HEK293 (cell line): ENCODE data around the gene RPL10.

ENCODE experiments used
- GFI1B ChIP-seq: fragments of 450-650 bp; formaldehyde crosslinking; IDR thresholded peaks from 2 replicates; pipeline ENCODE4 v1.5.1; 2016; ENCODE audit warnings: missing biosample characterization, missing genetic modification characterization
- KLF9 ChIP-seq: fragments of 450-650 bp; formaldehyde crosslinking; IDR thresholded peaks from 2 replicates; pipeline ENCODE4 v1.5.1; 2016; ENCODE audit warnings: missing biosample characterization, missing genetic modification characterization, low read depth
- ZBTB1 ChIP-seq: fragments of 450-650 bp; formaldehyde crosslinking; IDR thresholded peaks from 2 replicates; pipeline ENCODE4 v1.5.1; 2016; ENCODE audit warnings: missing biosample characterization, missing genetic modification characterization
- ZNF146 ChIP-seq: fragments of 450-650 bp; formaldehyde crosslinking; IDR thresholded peaks from 2 replicates; pipeline ENCODE4 v1.5.1; 2016; ENCODE audit warnings: missing biosample characterization, missing genetic modification characterization
- ZNF175 ChIP-seq: fragments of 450-650 bp; formaldehyde crosslinking; IDR thresholded peaks from 2 replicates; pipeline ENCODE4 v1.5.1; 2016; ENCODE audit warnings: missing biosample characterization, missing genetic modification characterization
- ZNF18 ChIP-seq: fragments of 450-650 bp; formaldehyde crosslinking; IDR thresholded peaks from 2 replicates; pipeline ENCODE4 v1.5.1; 2016; ENCODE audit warnings: missing biosample characterization, missing genetic modification characterization
- ZNF211 ChIP-seq: fragments of 450-650 bp; formaldehyde crosslinking; IDR thresholded peaks from 2 replicates; pipeline ENCODE4 v1.5.1; 2016; ENCODE audit warnings: low read depth, missing biosample characterization, missing genetic modification characterization
- ZNF391 ChIP-seq: fragments of 450-650 bp; formaldehyde crosslinking; IDR thresholded peaks from 2 replicates; pipeline ENCODE4 v1.5.1; 2016; ENCODE audit warnings: low read depth, missing biosample characterization, missing genetic modification characterization, borderline replicate concordance
- ZNF398 ChIP-seq: fragments of 450-650 bp; formaldehyde crosslinking; IDR thresholded peaks from 2 replicates; pipeline ENCODE4 v1.5.1; 2017; ENCODE audit warnings: missing biosample characterization, missing genetic modification characterization
- ZNF423 ChIP-seq: fragments of 450-650 bp; formaldehyde crosslinking; IDR thresholded peaks from 2 replicates; pipeline ENCODE4 v1.5.1; 2016; ENCODE audit warnings: missing biosample characterization, missing genetic modification characterization
- ZNF426 ChIP-seq: fragments of 450-650 bp; formaldehyde crosslinking; IDR thresholded peaks from 2 replicates; pipeline ENCODE4 v1.5.1; 2017; ENCODE audit warnings: missing biosample characterization, missing genetic modification characterization, mild to moderate bottlenecking, inconsistent platforms, moderate library complexity
- ZNF473 ChIP-seq: fragments of 450-650 bp; formaldehyde crosslinking; IDR thresholded peaks from 2 replicates; pipeline ENCODE4 v1.5.1; 2017; ENCODE audit warnings: missing biosample characterization, missing genetic modification characterization
- ZNF580 ChIP-seq: fragments of 450-650 bp; formaldehyde crosslinking; IDR thresholded peaks from 2 replicates; pipeline ENCODE4 v1.5.1; 2016; ENCODE audit warnings: missing biosample characterization, missing genetic modification characterization
- ZNF624 ChIP-seq: fragments of 450-650 bp; formaldehyde crosslinking; IDR thresholded peaks from 2 replicates; pipeline ENCODE4 v1.5.1; 2017; ENCODE audit warnings: missing biosample characterization, missing genetic modification characterization
- TF ChIP-seq, protein P1 (sequence below): fragments of 450-650 bp; formaldehyde crosslinking; IDR thresholded peaks from 2 replicates; pipeline ENCODE4 v1.5.1; 2016; ENCODE audit warnings: missing biosample characterization, missing genetic modification characterization
- TF ChIP-seq, protein P2 (sequence below): fragments of 450-650 bp; formaldehyde crosslinking; IDR thresholded peaks from 2 replicates; pipeline ENCODE4 v1.5.1; 2016; ENCODE audit warnings: missing biosample characterization, missing genetic modification characterization
- TF ChIP-seq, protein P3 (sequence below): fragments of 450-650 bp; formaldehyde crosslinking; conservative IDR thresholded peaks from 2 replicates; pipeline ENCODE4 v1.5.1; 2016; ENCODE audit warnings: low read depth, missing biosample characterization, missing genetic modification characterization
- TF ChIP-seq, protein P4 (sequence below): fragments of 450-650 bp; formaldehyde crosslinking; IDR thresholded peaks from 2 replicates; pipeline ENCODE4 v1.5.1; 2016; ENCODE audit warnings: missing biosample characterization, missing genetic modification characterization

RPL10 gene

GRCh38 chrX:154371017-154371788 is 27.0 kb upstream of the RPL10 start (continued):
- TF ChIP-seq, protein P1, sequence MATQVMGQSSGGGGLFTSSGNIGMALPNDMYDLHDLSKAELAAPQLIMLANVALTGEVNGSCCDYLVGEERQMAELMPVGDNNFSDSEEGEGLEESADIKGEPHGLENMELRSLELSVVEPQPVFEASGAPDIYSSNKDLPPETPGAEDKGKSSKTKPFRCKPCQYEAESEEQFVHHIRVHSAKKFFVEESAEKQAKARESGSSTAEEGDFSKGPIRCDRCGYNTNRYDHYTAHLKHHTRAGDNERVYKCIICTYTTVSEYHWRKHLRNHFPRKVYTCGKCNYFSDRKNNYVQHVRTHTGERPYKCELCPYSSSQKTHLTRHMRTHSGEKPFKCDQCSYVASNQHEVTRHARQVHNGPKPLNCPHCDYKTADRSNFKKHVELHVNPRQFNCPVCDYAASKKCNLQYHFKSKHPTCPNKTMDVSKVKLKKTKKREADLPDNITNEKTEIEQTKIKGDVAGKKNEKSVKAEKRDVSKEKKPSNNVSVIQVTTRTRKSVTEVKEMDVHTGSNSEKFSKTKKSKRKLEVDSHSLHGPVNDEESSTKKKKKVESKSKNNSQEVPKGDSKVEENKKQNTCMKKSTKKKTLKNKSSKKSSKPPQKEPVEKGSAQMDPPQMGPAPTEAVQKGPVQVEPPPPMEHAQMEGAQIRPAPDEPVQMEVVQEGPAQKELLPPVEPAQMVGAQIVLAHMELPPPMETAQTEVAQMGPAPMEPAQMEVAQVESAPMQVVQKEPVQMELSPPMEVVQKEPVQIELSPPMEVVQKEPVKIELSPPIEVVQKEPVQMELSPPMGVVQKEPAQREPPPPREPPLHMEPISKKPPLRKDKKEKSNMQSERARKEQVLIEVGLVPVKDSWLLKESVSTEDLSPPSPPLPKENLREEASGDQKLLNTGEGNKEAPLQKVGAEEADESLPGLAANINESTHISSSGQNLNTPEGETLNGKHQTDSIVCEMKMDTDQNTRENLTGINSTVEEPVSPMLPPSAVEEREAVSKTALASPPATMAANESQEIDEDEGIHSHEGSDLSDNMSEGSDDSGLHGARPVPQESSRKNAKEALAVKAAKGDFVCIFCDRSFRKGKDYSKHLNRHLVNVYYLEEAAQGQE (tag by site-specific recombination), result no peak
- TF ChIP-seq ZNF175 (tag by site-specific recombination) (no peak), ZNF398 (peak; percentile 15; the same call in 1 of the 2 replicates), ZNF426 (tag by site-specific recombination) (no peak), ZBTB1 (no peak), ZNF18 (no peak; the same call in 1 of the 2 replicates), ZNF211 (tag by site-specific recombination) (no peak), ZNF624 (tag by site-specific recombination) (0 out of 2 replicates have a peak, but pooled peaks have one; percentile 55), KLF9 (tag by site-specific recombination) (peak; percentile 81), ZNF391 (tag by site-specific recombination) (peak; percentile 95), ZNF423 (tag by site-specific recombination) (peak; percentile 92), ZNF473 (no peak), ZNF146 (tag by site-specific recombination) (peak; percentile 33; the same call in 1 of the 2 replicates), GFI1B (tag by site-specific recombination) (no peak), ZNF580 (tag by site-specific recombination) (no peak; the same call in 1 of the 2 replicates)
- TF ChIP-seq, protein P2, sequence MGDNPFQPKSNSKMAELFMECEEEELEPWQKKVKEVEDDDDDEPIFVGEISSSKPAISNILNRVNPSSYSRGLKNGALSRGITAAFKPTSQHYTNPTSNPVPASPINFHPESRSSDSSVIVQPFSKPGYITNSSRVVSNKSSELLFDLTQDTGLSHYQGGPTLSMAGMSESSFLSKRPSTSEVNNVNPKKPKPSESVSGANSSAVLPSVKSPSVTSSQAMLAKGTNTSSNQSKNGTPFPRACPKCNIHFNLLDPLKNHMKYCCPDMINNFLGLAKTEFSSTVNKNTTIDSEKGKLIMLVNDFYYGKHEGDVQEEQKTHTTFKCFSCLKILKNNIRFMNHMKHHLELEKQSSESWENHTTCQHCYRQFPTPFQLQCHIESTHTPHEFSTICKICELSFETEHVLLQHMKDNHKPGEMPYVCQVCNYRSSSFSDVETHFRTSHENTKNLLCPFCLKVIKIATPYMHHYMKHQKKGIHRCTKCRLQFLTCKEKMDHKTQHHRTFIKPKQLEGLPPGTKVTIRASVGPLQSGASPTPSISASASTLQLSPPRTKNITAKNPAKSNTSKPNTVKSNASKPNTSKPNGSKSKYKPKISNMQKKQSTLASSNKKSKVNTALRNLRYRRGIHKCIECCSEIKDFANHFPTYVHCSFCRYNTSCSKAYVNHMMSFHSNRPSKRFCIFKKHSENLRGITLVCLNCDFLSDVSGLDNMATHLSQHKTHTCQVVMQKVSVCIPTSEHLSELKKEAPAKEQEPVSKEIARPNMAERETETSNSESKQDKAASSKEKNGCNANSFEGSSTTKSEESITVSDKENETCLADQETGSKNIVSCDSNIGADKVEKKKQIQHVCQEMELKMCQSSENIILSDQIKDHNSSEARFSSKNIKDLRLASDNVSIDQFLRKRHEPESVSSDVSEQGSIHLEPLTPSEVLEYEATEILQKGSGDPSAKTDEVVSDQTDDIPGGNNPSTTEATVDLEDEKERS (tag by site-specific recombination), result no peak
- TF ChIP-seq, protein P3, sequence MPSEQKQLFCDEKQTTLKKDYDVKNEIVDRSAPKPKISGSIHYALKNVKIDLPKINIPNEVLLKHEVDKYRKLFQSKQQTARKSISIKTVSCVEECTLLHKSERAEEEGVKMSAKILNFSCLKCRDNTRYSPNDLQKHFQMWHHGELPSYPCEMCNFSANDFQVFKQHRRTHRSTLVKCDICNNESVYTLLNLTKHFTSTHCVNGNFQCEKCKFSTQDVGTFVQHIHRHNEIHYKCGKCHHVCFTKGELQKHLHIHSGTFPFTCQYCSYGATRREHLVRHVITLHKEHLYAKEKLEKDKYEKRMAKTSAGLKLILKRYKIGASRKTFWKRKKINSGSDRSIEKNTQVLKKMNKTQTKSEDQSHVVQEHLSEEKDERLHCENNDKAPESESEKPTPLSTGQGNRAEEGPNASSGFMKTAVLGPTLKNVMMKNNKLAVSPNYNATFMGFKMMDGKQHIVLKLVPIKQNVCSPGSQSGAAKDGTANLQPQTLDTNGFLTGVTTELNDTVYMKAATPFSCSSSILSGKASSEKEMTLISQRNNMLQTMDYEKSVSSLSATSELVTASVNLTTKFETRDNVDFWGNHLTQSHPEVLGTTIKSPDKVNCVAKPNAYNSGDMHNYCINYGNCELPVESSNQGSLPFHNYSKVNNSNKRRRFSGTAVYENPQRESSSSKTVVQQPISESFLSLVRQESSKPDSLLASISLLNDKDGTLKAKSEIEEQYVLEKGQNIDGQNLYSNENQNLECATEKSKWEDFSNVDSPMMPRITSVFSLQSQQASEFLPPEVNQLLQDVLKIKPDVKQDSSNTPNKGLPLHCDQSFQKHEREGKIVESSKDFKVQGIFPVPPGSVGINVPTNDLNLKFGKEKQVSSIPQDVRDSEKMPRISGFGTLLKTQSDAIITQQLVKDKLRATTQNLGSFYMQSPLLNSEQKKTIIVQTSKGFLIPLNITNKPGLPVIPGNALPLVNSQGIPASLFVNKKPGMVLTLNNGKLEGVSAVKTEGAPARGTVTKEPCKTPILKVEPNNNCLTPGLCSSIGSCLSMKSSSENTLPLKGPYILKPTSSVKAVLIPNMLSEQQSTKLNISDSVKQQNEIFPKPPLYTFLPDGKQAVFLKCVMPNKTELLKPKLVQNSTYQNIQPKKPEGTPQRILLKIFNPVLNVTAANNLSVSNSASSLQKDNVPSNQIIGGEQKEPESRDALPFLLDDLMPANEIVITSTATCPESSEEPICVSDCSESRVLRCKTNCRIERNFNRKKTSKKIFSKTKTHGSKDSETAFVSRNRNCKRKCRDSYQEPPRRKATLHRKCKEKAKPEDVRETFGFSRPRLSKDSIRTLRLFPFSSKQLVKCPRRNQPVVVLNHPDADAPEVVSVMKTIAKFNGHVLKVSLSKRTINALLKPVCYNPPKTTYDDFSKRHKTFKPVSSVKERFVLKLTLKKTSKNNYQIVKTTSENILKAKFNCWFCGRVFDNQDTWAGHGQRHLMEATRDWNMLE, result no peak
- TF ChIP-seq, protein P4, sequence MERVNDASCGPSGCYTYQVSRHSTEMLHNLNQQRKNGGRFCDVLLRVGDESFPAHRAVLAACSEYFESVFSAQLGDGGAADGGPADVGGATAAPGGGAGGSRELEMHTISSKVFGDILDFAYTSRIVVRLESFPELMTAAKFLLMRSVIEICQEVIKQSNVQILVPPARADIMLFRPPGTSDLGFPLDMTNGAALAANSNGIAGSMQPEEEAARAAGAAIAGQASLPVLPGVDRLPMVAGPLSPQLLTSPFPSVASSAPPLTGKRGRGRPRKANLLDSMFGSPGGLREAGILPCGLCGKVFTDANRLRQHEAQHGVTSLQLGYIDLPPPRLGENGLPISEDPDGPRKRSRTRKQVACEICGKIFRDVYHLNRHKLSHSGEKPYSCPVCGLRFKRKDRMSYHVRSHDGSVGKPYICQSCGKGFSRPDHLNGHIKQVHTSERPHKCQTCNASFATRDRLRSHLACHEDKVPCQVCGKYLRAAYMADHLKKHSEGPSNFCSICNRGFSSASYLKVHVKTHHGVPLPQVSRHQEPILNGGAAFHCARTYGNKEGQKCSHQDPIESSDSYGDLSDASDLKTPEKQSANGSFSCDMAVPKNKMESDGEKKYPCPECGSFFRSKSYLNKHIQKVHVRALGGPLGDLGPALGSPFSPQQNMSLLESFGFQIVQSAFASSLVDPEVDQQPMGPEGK (tag by site-specific recombination), result peak; percentile 92
